Endothelial cell of umbilical vein (primary cell): Measurements from ENCODE around the gene CNTROB.

ENCODE experiments used
- EZH2 ChIP-seq: IDR thresholded peaks from 2 replicates; pipeline ENCODE4 v1.6.1; 2012; ENCODE audit warnings: borderline replicate concordance, low read depth, mild to moderate bottlenecking, moderate library complexity, low read length, inconsistent platforms; ENCODE audit not compliant: severe bottlenecking
- POLR2A ChIP-seq: IDR thresholded peaks from 2 replicates; pipeline ENCODE4 v1.6.1; 2012; ENCODE audit warnings: low read depth, mild to moderate bottlenecking, control low read depth, low read length

GRCh38 chr17:7969433-7969832 is 37.4 kb downstream of the CNTROB start:
- TF ChIP-seq EZH2 (no peak), POLR2A (no peak)
